Right hindlimb (tissue), 1 donor: Measurements from ENCODE around the gene GXYLT2.
"Not testable (repeated sequence)": the region's sequence is repeated elsewhere in the genome, so short reads cannot be mapped to it uniquely, and the experiment has no call there.

Experiments
- DNase-seq: peaks from one replicate; pipeline ENCODE4 v3.0.0-alpha.2; 2018

The GXYLT2 gene

GRCh38 chr3:72976281-72976741 is 88.5 kb downstream of the GXYLT2 start:
- DNase-seq = no peak

GRCh38 chr3:72977060-72977808 is 89.4 kb downstream of the GXYLT2 start:
- DNase-seq = no peak

- DNase-seq = no peak
These were observed 94.9 kb downstream of the GXYLT2 start for GRCh38 chr3:72982609-72983366.

GRCh38 chr3:72985576-72985975 is 97.7 kb downstream of the GXYLT2 start:
- no peak for DNase-seq

- no peak for DNase-seq
These were observed 103.0 kb downstream of the GXYLT2 start for GRCh38 chr3:72990701-72991395.

- DNase-seq = no peak
These were observed 103.7 kb downstream of the GXYLT2 start for GRCh38 chr3:72991522-72991921.

GRCh38 chr3:72993391-72993790 is 105.5 kb downstream of the GXYLT2 start:
- no peak for DNase-seq

- DNase-seq = peak; percentile 27
These were observed 107.5 kb downstream of the GXYLT2 start for GRCh38 chr3:72995337-72995736.

GRCh38 chr3:72996121-72996472 is 108.3 kb downstream of the GXYLT2 start:
- peak; percentile 31 for DNase-seq

- peak; percentile 95 for DNase-seq
These were observed 108.9 kb downstream of the GXYLT2 start, which contains the start of gene PPP4R2 for GRCh38 chr3:72996473-72997333. Gene PPP4R2 (plus strand): TSS chr3:72996811. CDS start chr3:72997038, 227 bp downstream.

GRCh38 chr3:72997421-72997961 is 109.6 kb downstream of the GXYLT2 start:
- DNase-seq = no peak

- DNase-seq = no peak
These were observed 110.6 kb downstream of the GXYLT2 start for GRCh38 chr3:72998466-72998865.

GRCh38 chr3:72999951-73000350 is 112.1 kb downstream of the GXYLT2 start:
- no peak for DNase-seq

GRCh38 chr3:73003050-73003449 is 115.2 kb downstream of the GXYLT2 start:
- not testable (repeated sequence) for DNase-seq

- no peak for DNase-seq
These were observed 116.5 kb downstream of the GXYLT2 start for GRCh38 chr3:73004316-73004715.

- DNase-seq = no peak
These were observed 120.3 kb downstream of the GXYLT2 start for GRCh38 chr3:73007992-73008712.

GRCh38 chr3:73009008-73009407 is 121.2 kb downstream of the GXYLT2 start:
- DNase-seq = no peak

- no peak for DNase-seq
These were observed 121.9 kb downstream of the GXYLT2 start for GRCh38 chr3:73009750-73010149.

GRCh38 chr3:73010158-73010557 is 122.3 kb downstream of the GXYLT2 start:
- no peak for DNase-seq

- DNase-seq = no peak
These were observed 130.5 kb downstream of the GXYLT2 start for GRCh38 chr3:73018298-73018697.

GRCh38 chr3:73018790-73019441 is 131.1 kb downstream of the GXYLT2 start:
- DNase-seq = no peak
